Measurements from ENCODE around the gene KCNJ5.

KCNJ5 gene

GRCh38 chr11:128914216-128915148, 23.3 kb downstream of the KCNJ5 start:
- H3K9me2 ChIP-seq (ENCODE audit: low read depth, low read length), result no peaks in the 10 kb centered on the region
- no peak overlapping the region for H3K9ac ChIP-seq (ENCODE audit: low read length)
- H2AFZ ChIP-seq (ENCODE audit: low read length), result no peak overlapping the region
- no peaks in the 10 kb centered on the region for H3K27me3 ChIP-seq (ENCODE audit: insufficient read depth, low read length)
- no peaks in the 10 kb centered on the region for H3K9me3 ChIP-seq (ENCODE audit: low read length)
- no peak overlapping the region for H3K4me2 ChIP-seq (ENCODE audit: low read length)
- TF ChIP-seq CTCF (IDR thresholded peaks at IDR 0.05; ENCODE audit: low read length) (no peak), EZH2 (IDR thresholded peaks at IDR 0.05; ENCODE audit: borderline replicate concordance, low read length) (no peak)
- H3K79me2 ChIP-seq (ENCODE audit: insufficient read depth, low read length), result no peaks in the 10 kb centered on the region
- no peaks in the 10 kb centered on the region for H3K4me1 ChIP-seq (ENCODE audit: insufficient read depth, low read length, severe bottlenecking)
- no peak overlapping the region for H3K27ac ChIP-seq (ENCODE audit: low read depth, low read length, poor library complexity, severe bottlenecking)
- no peaks in the 10 kb centered on the region for H3F3A ChIP-seq (ENCODE audit: insufficient read depth, low read length)
- H3K36me3 ChIP-seq (ENCODE audit: insufficient read depth, low read length), result no peaks in the 10 kb centered on the region
- no peaks in the 10 kb centered on the region for H4K20me1 ChIP-seq (ENCODE audit: insufficient read depth, low read length)
- no peak overlapping the region for H3K4me3 ChIP-seq (ENCODE audit: low read depth, low read length, poor library complexity, severe bottlenecking)

GRCh38 chr11:128915149-128915521, 24.0 kb downstream of the KCNJ5 start:
- H3K9me2 ChIP-seq (ENCODE audit: low read depth, low read length), result no peaks in the 10 kb centered on the region
- no peak for TF ChIP-seq EZH2 (IDR thresholded peaks at IDR 0.05; ENCODE audit: borderline replicate concordance, low read length)
- no peak for TF ChIP-seq CTCF (IDR thresholded peaks at IDR 0.05; ENCODE audit: low read length)
- no peaks in the 10 kb centered on the region for H3F3A ChIP-seq (ENCODE audit: insufficient read depth, low read length)
- H3K4me3 ChIP-seq (ENCODE audit: low read depth, low read length, poor library complexity, severe bottlenecking), result no peak overlapping the region
- no peak overlapping the region for H3K27ac ChIP-seq (ENCODE audit: low read depth, low read length, poor library complexity, severe bottlenecking)
- no peak overlapping the region for H3K9ac ChIP-seq (ENCODE audit: low read length)
- no peak overlapping the region for H2AFZ ChIP-seq (ENCODE audit: low read length)
- H3K4me1 ChIP-seq (ENCODE audit: insufficient read depth, low read length, severe bottlenecking), result no peaks in the 10 kb centered on the region
- no peaks in the 10 kb centered on the region for H3K79me2 ChIP-seq (ENCODE audit: insufficient read depth, low read length)
- no peaks in the 10 kb centered on the region for H3K27me3 ChIP-seq (ENCODE audit: insufficient read depth, low read length)
- no peaks in the 10 kb centered on the region for H3K36me3 ChIP-seq (ENCODE audit: insufficient read depth, low read length)
- no peak overlapping the region for H3K4me2 ChIP-seq (ENCODE audit: low read length)
- H3K9me3 ChIP-seq (ENCODE audit: low read length), result no peaks in the 10 kb centered on the region
- no peaks in the 10 kb centered on the region for H4K20me1 ChIP-seq (ENCODE audit: insufficient read depth, low read length)

GRCh38 chr11:128916037-128916572, 24.9 kb downstream of the KCNJ5 start:
- H3K4me2 ChIP-seq (ENCODE audit: low read length), result no peak overlapping the region
- H3K4me3 ChIP-seq (ENCODE audit: low read depth, low read length, poor library complexity, severe bottlenecking), result no peak overlapping the region
- H3K27ac ChIP-seq (ENCODE audit: low read depth, low read length, poor library complexity, severe bottlenecking), result no peak overlapping the region
- no peak overlapping the region for H3K9ac ChIP-seq (ENCODE audit: low read length)
- no peaks in the 10 kb centered on the region for H3K9me2 ChIP-seq (ENCODE audit: low read depth, low read length)
- no peaks in the 10 kb centered on the region for H3K36me3 ChIP-seq (ENCODE audit: insufficient read depth, low read length)
- no peaks in the 10 kb centered on the region for H3K4me1 ChIP-seq (ENCODE audit: insufficient read depth, low read length, severe bottlenecking)
- H3K9me3 ChIP-seq (ENCODE audit: low read length), result no peaks in the 10 kb centered on the region
- no peaks in the 10 kb centered on the region for H3K27me3 ChIP-seq (ENCODE audit: insufficient read depth, low read length)
- H3F3A ChIP-seq (ENCODE audit: insufficient read depth, low read length), result no peaks in the 10 kb centered on the region
- no peak overlapping the region for H2AFZ ChIP-seq (ENCODE audit: low read length)
- no peaks in the 10 kb centered on the region for H3K79me2 ChIP-seq (ENCODE audit: insufficient read depth, low read length)
- TF ChIP-seq EZH2 (IDR thresholded peaks at IDR 0.05; ENCODE audit: borderline replicate concordance, low read length) (no peak), CTCF (IDR thresholded peaks at IDR 0.05; ENCODE audit: low read length) (no peak)
- no peaks in the 10 kb centered on the region for H4K20me1 ChIP-seq (ENCODE audit: insufficient read depth, low read length)
